ENCODE measurements around the gene TEAD1.

DNA sequence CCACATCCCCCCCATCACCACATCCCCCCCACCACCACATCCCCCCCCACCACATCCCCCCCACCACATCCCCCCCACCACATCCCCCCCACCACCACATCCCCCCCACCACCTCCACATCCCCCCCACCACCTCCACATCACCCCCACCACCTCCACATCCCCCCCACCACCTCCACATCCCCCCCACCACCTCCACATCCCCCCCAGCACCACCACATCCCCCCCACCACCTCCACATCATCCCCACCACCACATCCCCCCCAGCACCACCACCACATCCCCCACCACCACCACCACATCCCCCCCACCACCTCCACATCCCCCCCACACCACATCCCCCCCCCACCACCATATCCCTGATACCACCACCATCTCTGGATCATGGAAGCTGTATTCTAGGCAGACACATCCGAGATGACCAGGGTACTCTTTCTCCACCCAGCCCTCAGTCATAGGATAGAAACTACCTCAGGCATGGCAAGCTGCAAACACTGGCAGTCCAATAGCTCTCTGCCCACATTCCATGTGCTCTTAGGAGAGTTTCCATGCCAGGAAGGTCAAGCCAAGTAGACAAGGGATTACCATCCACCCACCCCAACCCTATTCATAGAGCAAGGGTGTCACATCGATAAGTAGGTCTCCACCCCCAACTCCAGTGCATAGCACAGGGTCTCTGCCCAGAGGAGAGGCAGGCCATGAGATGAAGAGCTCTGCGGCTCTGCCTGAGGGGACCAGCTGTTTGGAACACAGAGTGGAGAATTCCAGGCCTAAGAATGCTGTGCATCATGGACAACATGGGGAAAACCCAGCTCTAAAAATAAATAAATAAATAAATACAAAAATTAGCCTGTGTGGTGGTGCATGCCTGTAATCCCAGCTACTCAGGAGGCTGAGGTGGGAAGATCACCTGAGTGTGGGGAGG lies 33.0 kb upstream of the TEAD1 start:
- TF ChIP-seq, protein P1, sequence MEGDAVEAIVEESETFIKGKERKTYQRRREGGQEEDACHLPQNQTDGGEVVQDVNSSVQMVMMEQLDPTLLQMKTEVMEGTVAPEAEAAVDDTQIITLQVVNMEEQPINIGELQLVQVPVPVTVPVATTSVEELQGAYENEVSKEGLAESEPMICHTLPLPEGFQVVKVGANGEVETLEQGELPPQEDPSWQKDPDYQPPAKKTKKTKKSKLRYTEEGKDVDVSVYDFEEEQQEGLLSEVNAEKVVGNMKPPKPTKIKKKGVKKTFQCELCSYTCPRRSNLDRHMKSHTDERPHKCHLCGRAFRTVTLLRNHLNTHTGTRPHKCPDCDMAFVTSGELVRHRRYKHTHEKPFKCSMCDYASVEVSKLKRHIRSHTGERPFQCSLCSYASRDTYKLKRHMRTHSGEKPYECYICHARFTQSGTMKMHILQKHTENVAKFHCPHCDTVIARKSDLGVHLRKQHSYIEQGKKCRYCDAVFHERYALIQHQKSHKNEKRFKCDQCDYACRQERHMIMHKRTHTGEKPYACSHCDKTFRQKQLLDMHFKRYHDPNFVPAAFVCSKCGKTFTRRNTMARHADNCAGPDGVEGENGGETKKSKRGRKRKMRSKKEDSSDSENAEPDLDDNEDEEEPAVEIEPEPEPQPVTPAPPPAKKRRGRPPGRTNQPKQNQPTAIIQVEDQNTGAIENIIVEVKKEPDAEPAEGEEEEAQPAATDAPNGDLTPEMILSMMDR (IDR thresholded peaks at IDR 0.05): no peak
- TF ChIP-seq POLR2A (IDR thresholded peaks at IDR 0.05): no peak
- TF ChIP-seq EP300 (IDR thresholded peaks at IDR 0.05): no peak
- TF ChIP-seq POLR2AphosphoS5 (IDR thresholded peaks at IDR 0.05): no peak

Measured in gastroesophageal sphincter (tissue), 3 donors.